NCI-H446 treated with DMSO at 0.1 percent for 48 hours (cell line): Measurements from ENCODE around the gene IL24.

Source experiments
- DNase-seq: peaks from one replicate; lab custom pipeline; 2025; lab: John Stamatoyannopoulos, UW

Gene IL24

GRCh38 chr1:206925106-206925736, 28.0 kb downstream of the IL24 start:
- DNase-seq = no peak

- no peak for DNase-seq
Observed at GRCh38 chr1:206926286-206926685, 29.0 kb downstream of the IL24 start.

- no peak for DNase-seq
Observed at GRCh38 chr1:206929524-206929923, 32.3 kb downstream of the IL24 start.

GRCh38 chr1:206930210-206930798, 33.1 kb downstream of the IL24 start:
- DNase-seq = no peak

- no peak for DNase-seq
Observed at GRCh38 chr1:206931709-206932108, 34.5 kb downstream of the IL24 start.

GRCh38 chr1:206932177-206932576, 34.9 kb downstream of the IL24 start:
- DNase-seq = no peak

- DNase-seq = no peak
Observed at GRCh38 chr1:206933333-206933945, 36.2 kb downstream of the IL24 start.

- DNase-seq = no peak
Observed at GRCh38 chr1:206935491-206936067, 38.3 kb downstream of the IL24 start.

- no peak for DNase-seq
Observed at GRCh38 chr1:206937425-206937824, 40.2 kb downstream of the IL24 start.

- no peak for DNase-seq
Observed at GRCh38 chr1:206939131-206939530, 41.9 kb downstream of the IL24 start.

- no peak for DNase-seq
Observed at GRCh38 chr1:206939841-206940587, 42.8 kb downstream of the IL24 start.

- DNase-seq = no peak
Observed at GRCh38 chr1:206940588-206940936, 43.3 kb downstream of the IL24 start.

- DNase-seq = no peak
Observed at GRCh38 chr1:206941766-206942418, 44.6 kb downstream of the IL24 start.

GRCh38 chr1:206944703-206945102, 47.5 kb downstream of the IL24 start:
- no peak for DNase-seq

GRCh38 chr1:206945779-206946178, 48.5 kb downstream of the IL24 start:
- no peak for DNase-seq

GRCh38 chr1:206946261-206946660, 49.0 kb downstream of the IL24 start, which contains the start of gene PIGR:
PIGR (minus strand) TSS chr1:206946466; CDS start chr1:206940531, 5,935 bp downstream.
- DNase-seq = no peak

GRCh38 chr1:206947255-206947654, 50.0 kb downstream of the IL24 start:
- DNase-seq = no peak

- DNase-seq = no peak
Observed at GRCh38 chr1:206949208-206949607, 52.0 kb downstream of the IL24 start.

- DNase-seq = no peak
Observed at GRCh38 chr1:206949641-206950040, 52.4 kb downstream of the IL24 start.

- no peak for DNase-seq
Observed at GRCh38 chr1:206951318-206952100, 54.3 kb downstream of the IL24 start.

GRCh38 chr1:206952171-206952570, 54.9 kb downstream of the IL24 start:
- DNase-seq = no peak
